Neutrophil (primary cell): ENCODE measurements around the gene CST7.

Experiments used
- H3K27ac ChIP-seq: fragments of 200-600 bp; sonication (generic); 2 replicates; pipeline ENCODE4 v1.5.1; 2016; ENCODE audit warnings: mild to moderate bottlenecking, moderate library complexity
- H3K27me3 ChIP-seq: fragments of 200-600 bp; sonication (generic); 2 replicates; pipeline ENCODE4 v1.6.0; 2016; ENCODE audit warnings: mild to moderate bottlenecking
- H3K36me3 ChIP-seq: fragments of 200-600 bp; sonication (generic); 2 replicates; pipeline ENCODE4 v1.5.1; 2017
- H3K4me1 ChIP-seq, 2 experiments: fragments of 200-600 bp in 1 of 2; sonication (generic) in 1 of 2; 1 replicate in 1 of 2; 2 replicates in 1 of 2; pipeline versions ENCODE4 v1.5.1 to v1.6.1; 2013 to 2016; ENCODE audit warnings: low read depth in 1 of 2, low read length in 1 of 2, mild to moderate bottlenecking in 1 of 2, moderate library complexity in 1 of 2; ENCODE audit not compliant: control insufficient read depth in 1 of 2, insufficient read depth in 1 of 2
- H3K4me3 ChIP-seq, 2 experiments: fragments of 200-600 bp in 1 of 2; sonication (generic) in 1 of 2; 1 replicate in 1 of 2; 2 replicates in 1 of 2; pipeline ENCODE4 v1.5.1; 2013 to 2016; ENCODE audit warnings: low read depth in 1 of 2, low read length in 1 of 2, mild to moderate bottlenecking in 1 of 2, moderate library complexity in 1 of 2
- H3K9me3 ChIP-seq: fragments of 200-600 bp; sonication (generic); 2 replicates; pipeline ENCODE4 v1.5.1; 2016
- CTCF ChIP-seq: fragments of 200-600 bp; sonication (generic); IDR thresholded peaks from 2 replicates; pipeline ENCODE4 v1.5.1; 2016; ENCODE audit warnings: antibody characterized with exemption

The CST7 gene

DNA sequence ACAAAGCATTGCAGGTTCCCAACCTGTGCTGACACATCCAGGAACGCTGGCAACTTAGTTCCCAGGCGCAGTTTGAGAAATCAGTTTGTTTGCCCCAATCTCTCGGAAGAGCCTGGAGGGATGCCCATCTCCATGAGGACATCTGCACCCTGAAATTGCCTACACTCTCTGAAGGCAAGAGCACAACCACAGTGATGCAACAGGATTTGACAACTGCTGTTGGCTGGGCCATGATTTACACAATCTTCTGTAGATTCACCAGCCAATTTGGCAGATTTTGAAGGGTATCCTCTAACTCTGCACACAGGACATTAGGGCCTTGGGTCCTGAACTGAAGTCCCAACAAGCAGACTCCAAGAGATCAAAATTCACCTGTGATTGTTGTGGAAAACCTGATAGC is 40.1 kb downstream of the CST7 start:
- H3K4me3 ChIP-seq: peak overlapping the region; percentile 92 to 94
- H3K9me3 ChIP-seq: no peaks in the 10 kb centered on the region
- peak overlapping the region; percentile 96 for H3K27ac ChIP-seq
- no peaks in the 10 kb centered on the region for H3K27me3 ChIP-seq
- H3K4me1 ChIP-seq: peaks cover 86 to 88% of the 10 kb centered on the region in 2 experiments
- no peak for TF ChIP-seq CTCF
- H3K36me3 ChIP-seq: no peaks in the 10 kb centered on the region

GRCh38 chr20:24990810-24991252 is 41.8 kb downstream of the CST7 start:
- H3K9me3 ChIP-seq: no peaks in the 10 kb centered on the region
- H3K27ac ChIP-seq: peak overlapping the region; percentile 96
- H3K36me3 ChIP-seq: no peaks in the 10 kb centered on the region
- peaks cover 78 to 81% of the 10 kb centered on the region in 2 experiments for H3K4me1 ChIP-seq
- peak overlapping the region; percentile 92 to 94 for H3K4me3 ChIP-seq
- H3K27me3 ChIP-seq: peaks cover 1% of the 10 kb centered on the region
- TF ChIP-seq CTCF: no peak

DNA sequence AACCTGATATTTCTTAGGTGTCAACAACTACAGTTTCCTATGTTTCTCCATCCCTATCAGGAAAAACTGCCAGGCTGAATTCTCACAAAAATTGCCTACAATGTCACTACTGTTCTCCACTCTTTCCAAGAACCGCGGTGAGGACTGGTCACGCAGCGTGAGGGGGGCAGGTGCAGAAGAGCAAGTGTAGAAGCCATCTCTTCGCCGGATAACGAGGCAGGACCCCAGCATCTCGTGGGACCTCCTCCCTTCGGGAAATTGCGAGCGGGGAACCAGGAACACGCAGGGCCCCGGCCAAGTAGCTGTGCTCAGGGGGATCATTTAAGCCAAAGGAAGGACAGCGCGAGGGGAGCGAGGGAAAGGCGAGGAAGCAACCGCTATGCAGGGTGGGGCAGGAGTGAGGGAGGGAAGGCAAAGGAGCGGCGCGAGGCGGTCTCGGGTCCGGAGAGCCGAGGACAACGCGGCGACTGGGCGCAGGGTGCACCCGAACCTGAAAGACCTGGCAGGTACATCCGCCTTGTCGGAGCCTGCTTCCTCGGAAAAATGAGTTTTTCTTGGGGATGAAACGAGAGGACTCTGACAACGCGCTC is 42.9 kb downstream of the CST7 start:
- H3K9me3 ChIP-seq: no peaks in the 10 kb centered on the region
- H3K4me1 ChIP-seq: peaks cover 66 to 69% of the 10 kb centered on the region in 2 experiments
- H3K27me3 ChIP-seq: peaks cover 6% of the 10 kb centered on the region
- no peak for TF ChIP-seq CTCF
- peak overlapping the region; percentile 96 for H3K27ac ChIP-seq
- peak overlapping the region; percentile 92 to 94 for H3K4me3 ChIP-seq
- H3K36me3 ChIP-seq: no peaks in the 10 kb centered on the region

DNA sequence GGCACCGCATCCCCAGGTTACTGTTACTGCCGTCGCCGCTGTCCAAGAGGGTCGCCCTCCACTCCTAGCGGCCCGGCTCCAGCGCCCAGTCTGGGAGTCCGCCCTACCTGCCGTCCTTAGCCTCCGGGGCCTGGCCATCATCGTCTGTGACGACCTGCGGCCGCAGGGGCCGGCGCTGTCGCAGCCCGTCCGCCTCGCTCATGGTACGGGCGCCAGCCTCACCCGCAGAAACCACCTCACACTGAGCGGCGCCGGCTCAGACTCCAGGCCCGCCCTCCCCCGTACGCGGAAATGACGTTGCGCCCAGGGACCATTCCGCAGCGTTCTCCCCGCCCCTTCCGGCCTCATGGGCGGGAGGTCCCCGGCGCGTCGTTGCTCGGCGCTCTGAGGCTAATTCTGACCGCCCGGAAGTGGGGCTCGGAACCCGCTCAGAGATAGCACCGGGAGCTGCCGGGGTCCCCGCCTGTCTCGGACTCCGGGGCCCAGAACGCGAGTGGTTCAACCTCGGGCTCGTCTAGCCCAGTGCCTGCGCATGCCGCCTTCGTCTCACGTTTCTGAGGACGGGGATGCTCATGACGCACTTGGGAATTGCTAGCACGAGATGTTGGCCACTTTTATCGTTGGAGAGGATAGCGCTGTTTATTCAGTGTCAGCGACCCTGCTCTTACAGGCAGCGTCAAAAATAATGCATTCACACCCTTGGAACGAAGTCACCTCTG is 43.6 kb downstream of the CST7 start, which contains the start of gene APMAP:
TSS of gene APMAP (minus strand) at position 265 of the 719 bp plus-strand sequence. CDS start at position 202, 63 bp downstream.
- Histone ChIP-seq H3K36me3 (no peaks in the 10 kb centered on the region), H3K27ac (peak within 1 kb of the TSS; percentile 96), H3K4me3 (peak within 1 kb of the TSS; percentile 92 to 94), H3K4me1 (peaks cover 60 to 67% of the 10 kb centered on the region in 2 experiments), H3K27me3 (peaks cover 6% of the 10 kb centered on the region), H3K9me3 (no peaks in the 10 kb centered on the region)
- no peak for TF ChIP-seq CTCF

GRCh38 chr20:24993337-24994185 is 44.5 kb downstream of the CST7 start:
- TF ChIP-seq CTCF: no peak
- Histone ChIP-seq H3K27ac (peak overlapping the region; percentile 96), H3K4me1 (peaks cover 50 to 66% of the 10 kb centered on the region in 2 experiments), H3K27me3 (peaks cover 6% of the 10 kb centered on the region), H3K4me3 (peak overlapping the region; percentile 92 to 94), H3K36me3 (no peaks in the 10 kb centered on the region), H3K9me3 (no peaks in the 10 kb centered on the region)
